Left forelimb (tissue), 1 donor: ENCODE data around the gene PLXNA4.
"Not testable (repeated sequence)": the region's sequence is repeated elsewhere in the genome, so short reads cannot be mapped to it uniquely, and the experiment has no call there.

Experiments
- DNase-seq: peaks from one replicate; pipeline ENCODE4 v3.0.0-alpha.2; 2018; ENCODE audit warnings: low spot score

The PLXNA4 gene

GRCh38 chr7:132575982-132576720 lies at the start of gene PLXNA4:
Gene PLXNA4, minus strand, starts transcription at chr7:132576470. Its CDS starts 67,777 bp downstream, at chr7:132508693.
- no peak for DNase-seq

- DNase-seq, result no peak
These were observed 49.4 kb upstream of the PLXNA4 start for GRCh38 chr7:132625651-132626050.

GRCh38 chr7:132622081-132622480 lies 45.8 kb upstream of the PLXNA4 start:
- DNase-seq, result no peak

- DNase-seq, result no peak
These were observed 43.7 kb upstream of the PLXNA4 start for GRCh38 chr7:132619967-132620366.

- DNase-seq, result no peak
These were observed 42.7 kb upstream of the PLXNA4 start for GRCh38 chr7:132618956-132619305.

GRCh38 chr7:132618271-132618955 lies 42.1 kb upstream of the PLXNA4 start:
- no peak for DNase-seq

- peak; percentile 75 for DNase-seq
These were observed 38.4 kb upstream of the PLXNA4 start for GRCh38 chr7:132614428-132615318.

- DNase-seq, result no peak
These were observed 37.5 kb upstream of the PLXNA4 start for GRCh38 chr7:132613737-132614136.

- DNase-seq, result no peak
These were observed 34.7 kb upstream of the PLXNA4 start for GRCh38 chr7:132610995-132611394.

- no peak for DNase-seq
These were observed 33.7 kb upstream of the PLXNA4 start for GRCh38 chr7:132609906-132610520.

GRCh38 chr7:132609222-132609621 lies 33.0 kb upstream of the PLXNA4 start:
- no peak for DNase-seq

- no peak for DNase-seq
These were observed 32.3 kb upstream of the PLXNA4 start for GRCh38 chr7:132608523-132608922.

- DNase-seq, result no peak
These were observed 31.4 kb upstream of the PLXNA4 start for GRCh38 chr7:132607656-132608055.

GRCh38 chr7:132604121-132604520 lies 27.9 kb upstream of the PLXNA4 start:
- DNase-seq, result no peak

- DNase-seq, result no peak
These were observed 27.1 kb upstream of the PLXNA4 start for GRCh38 chr7:132603220-132603833.

- DNase-seq, result no peak
These were observed 25.5 kb upstream of the PLXNA4 start for GRCh38 chr7:132601783-132602182.

GRCh38 chr7:132596588-132596987 lies 20.3 kb upstream of the PLXNA4 start:
- DNase-seq, result no peak

- DNase-seq, result not testable (repeated sequence)
These were observed 18.5 kb upstream of the PLXNA4 start for GRCh38 chr7:132594741-132595140.

- DNase-seq, result peak; percentile 14
These were observed 16.7 kb upstream of the PLXNA4 start for GRCh38 chr7:132592936-132593335.

- DNase-seq, result no peak
These were observed 16.1 kb upstream of the PLXNA4 start for GRCh38 chr7:132592231-132592920.

- DNase-seq, result no peak
These were observed 13.9 kb upstream of the PLXNA4 start for GRCh38 chr7:132590162-132590561.
